Right ventricle myocardium superior (tissue), 1 donor: ENCODE measurements around the gene TNFSF13. TPM values are rescaled to one million over a fixed set of nuclear protein-coding genes. Genes with fewer than 3 reads are reported as not detected.

ENCODE experiments used
- ATAC-seq: fragments of 200-7000 bp; cut with Tn5 transposase; one replicate; pipeline ENCODE4 v1.9.1; 2020; ENCODE audit warnings: mild to moderate bottlenecking; ENCODE audit not compliant: poor library complexity
- DNase-seq: peaks from one replicate; pipeline ENCODE4 v3.0.0-alpha.2; 2020
- intact Hi-C: fragments of 100-400 bp; cut with DNase I; formaldehyde crosslinking; loops from one replicate; pipeline ENCODE4 v1.11.2; 2022
- long read RNA-seq: library from polyadenylated mRNA; unstranded; transcript quantifications from one replicate; pipeline ENCODE4 v2.0.0, GENCODE V29; 2021
- total RNA-seq: library from RNA; stranded (reverse); fragmentation: NEBNext Ultra II Directional; extraction: Animal tissue kit (Norgen Biotek cat#: 25700); gene quantifications from one replicate; pipeline ENCODE4 v1.2.1, GENCODE V29; 2021
- donor health status: DM: no; HTN: yes; CAD: no; lungs with severe emphysema.

The TNFSF13 gene
- total RNA-seq = 8.3 TPM
- long read RNA-seq, transcript TNFSF13-201 (6 exons, 1,971 nt) = major isoform, 10 of 18 reads
- long read RNA-seq, partial matches to known transcripts = 3 of 18 reads
- long read RNA-seq, other reads (novel, unspliced or antisense) = 5 of 18 reads

- intact Hi-C loops = loop anchor here (5.0 kb wide), 2 partner anchors 46 to 246 kb away; no protein-coding TSS in a partner anchor
- peak; percentile 79 for DNase-seq
- peak; percentile 16 for ATAC-seq
These were observed at the start of gene TNFSF13 for GRCh38 chr17:7558544-7559319. Gene TNFSF13 (plus strand): TSS chr17:7558750. CDS start chr17:7559040, 290 bp downstream.

GRCh38 chr17:7508846-7509245, 49.7 kb upstream of the TNFSF13 start:
- no peak for DNase-seq
- no peak for ATAC-seq
- intact Hi-C loops = no loop called here

- ATAC-seq = no peak
- DNase-seq = no peak
- intact Hi-C loops = loop anchor here (5.0 kb wide), 1 partner anchor 47 kb away; the partner anchor contains the start of gene TNFSF13
These were observed 48.6 kb upstream of the TNFSF13 start for GRCh38 chr17:7509937-7510336.

- no peak for DNase-seq
- no peak for ATAC-seq
These were observed 47.4 kb upstream of the TNFSF13 start for GRCh38 chr17:7511108-7511507.

GRCh38 chr17:7512105-7512504, 46.4 kb upstream of the TNFSF13 start:
- DNase-seq = no peak

More at GRCh38 chr17:7511108-7511507, 47.4 kb upstream of the TNFSF13 start:
- intact Hi-C loops = loop anchor here (5.0 kb wide), 1 partner anchor 46 kb away; the partner anchor contains the start of gene TNFSF13

GRCh38 chr17:7512824-7513540, 45.6 kb upstream of the TNFSF13 start:
- DNase-seq (no peak), ATAC-seq (no peak)
- intact Hi-C loops = loop anchor here (5.0 kb wide), 1 partner anchor 44 kb away; the partner anchor contains the start of gene TNFSF13

More at GRCh38 chr17:7512105-7512504, 46.4 kb upstream of the TNFSF13 start:
- intact Hi-C loops = loop anchor here (5.0 kb wide), 1 partner anchor 45 kb away; the partner anchor contains the start of gene TNFSF13
- ATAC-seq = no peak

- intact Hi-C loops = loop anchor here (5.0 kb wide), 1 partner anchor 43 kb away; the partner anchor contains the start of gene TNFSF13
- no peak for DNase-seq
- peak; percentile 21 for ATAC-seq
These were observed 44.6 kb upstream of the TNFSF13 start for GRCh38 chr17:7513850-7514419.

GRCh38 chr17:7515911-7516610, 42.5 kb upstream of the TNFSF13 start:
- intact Hi-C loops = no loop called here
- ATAC-seq = peak; percentile 33
- DNase-seq = no peak

- ATAC-seq (peak; percentile 57), DNase-seq (no peak)
- intact Hi-C loops = no loop called here
These were observed 35.5 kb upstream of the TNFSF13 start for GRCh38 chr17:7523033-7523432.

- no peak for ATAC-seq
- no peak for DNase-seq
- intact Hi-C loops = no loop called here
These were observed 29.7 kb upstream of the TNFSF13 start for GRCh38 chr17:7528842-7529241.

- intact Hi-C loops = no loop called here
- ATAC-seq (no peak), DNase-seq (no peak)
These were observed 28.3 kb upstream of the TNFSF13 start for GRCh38 chr17:7530023-7530900.

GRCh38 chr17:7538050-7538449, 20.5 kb upstream of the TNFSF13 start:
- intact Hi-C loops = no loop called here
- DNase-seq (no peak), ATAC-seq (no peak)

- ATAC-seq = no peak
- intact Hi-C loops = no loop called here
- no peak for DNase-seq
These were observed 19.5 kb upstream of the TNFSF13 start for GRCh38 chr17:7538891-7539545.

GRCh38 chr17:7541074-7541621, 17.4 kb upstream of the TNFSF13 start:
- ATAC-seq (no peak), DNase-seq (no peak)
- intact Hi-C loops = no loop called here

- intact Hi-C loops = no loop called here
- no peak for DNase-seq
- ATAC-seq = no peak
These were observed 13.6 kb upstream of the TNFSF13 start for GRCh38 chr17:7544911-7545310.

- intact Hi-C loops = no loop called here
- ATAC-seq (peak; percentile 90), DNase-seq (peak; percentile 85)
These were observed 9.8 kb upstream of the TNFSF13 start, which contains the start of gene TNFSF12 for GRCh38 chr17:7548585-7549400. Gene TNFSF12 (plus strand): TSS chr17:7549058. CDS start chr17:7549154, 96 bp downstream.
